Measurements from ENCODE around the gene MTO1.
A peak's percentile ranks its signal among the peaks of the same experiment; 100 is the strongest.

MTO1 gene

GRCh38 chr6:73477407-73477806, 15.9 kb downstream of the MTO1 start:
- no peak for TF ChIP-seq CTCF (IDR thresholded peaks at IDR 0.05; ENCODE audit: low read depth, low read length)
- DNase-seq (ENCODE audit: low read depth in 2 of 2), result no peak
- H3K4me3 ChIP-seq (replicated peaks in 1 of 2; ENCODE audit: low read depth in 2 of 2, low read length in 2 of 2), result no peak overlapping the region

- H3K4me3 ChIP-seq (replicated peaks in 1 of 2; ENCODE audit: low read depth in 2 of 2, low read length in 2 of 2), result no peak overlapping the region
- no peak for TF ChIP-seq CTCF (IDR thresholded peaks at IDR 0.05; ENCODE audit: low read depth, low read length)
Observed at GRCh38 chr6:73481969-73482368, 20.4 kb downstream of the MTO1 start.

GRCh38 chr6:73484438-73484837, 22.9 kb downstream of the MTO1 start:
- no peak for TF ChIP-seq CTCF (IDR thresholded peaks at IDR 0.05; ENCODE audit: low read depth, low read length)
- H3K4me3 ChIP-seq (replicated peaks in 1 of 2; ENCODE audit: low read depth in 2 of 2, low read length in 2 of 2), result no peak overlapping the region
- DNase-seq (ENCODE audit: low read depth in 2 of 2), result no peak

More at GRCh38 chr6:73481969-73482368, 20.4 kb downstream of the MTO1 start:
- no peak for DNase-seq (ENCODE audit: low read depth in 2 of 2)

- no peak overlapping the region for H3K4me3 ChIP-seq (replicated peaks in 1 of 2; ENCODE audit: low read depth in 2 of 2, low read length in 2 of 2)
- DNase-seq (ENCODE audit: low read depth in 2 of 2), result no peak
- no peak for TF ChIP-seq CTCF (IDR thresholded peaks at IDR 0.05; ENCODE audit: low read depth, low read length)
Observed at GRCh38 chr6:73487473-73487872, 25.9 kb downstream of the MTO1 start.

- DNase-seq (ENCODE audit: low read depth in 2 of 2), result peak in 1 of 2 donors; percentile 24
- H3K4me3 ChIP-seq (replicated peaks in 1 of 2; ENCODE audit: low read depth in 2 of 2, low read length in 2 of 2), result no peak overlapping the region
- TF ChIP-seq CTCF (IDR thresholded peaks at IDR 0.05; ENCODE audit: low read depth, low read length), result no peak
Observed at GRCh38 chr6:73491377-73491776, 29.8 kb downstream of the MTO1 start.

GRCh38 chr6:73497915-73498314, 36.4 kb downstream of the MTO1 start:
- H3K4me3 ChIP-seq (replicated peaks in 1 of 2; ENCODE audit: low read depth in 2 of 2, low read length in 2 of 2), result no peak overlapping the region
- no peak for DNase-seq (ENCODE audit: low read depth in 2 of 2)
- TF ChIP-seq CTCF (IDR thresholded peaks at IDR 0.05; ENCODE audit: low read depth, low read length), result no peak

- no peak for DNase-seq (ENCODE audit: low read depth in 2 of 2)
- no peak overlapping the region for H3K4me3 ChIP-seq (replicated peaks in 1 of 2; ENCODE audit: low read depth in 2 of 2, low read length in 2 of 2)
- no peak for TF ChIP-seq CTCF (IDR thresholded peaks at IDR 0.05; ENCODE audit: low read depth, low read length)
Observed at GRCh38 chr6:73503027-73503772, 41.7 kb downstream of the MTO1 start.

Data from cardiac fibroblast (primary cell).